Panc1 (cell line): ENCODE measurements around the gene CHN1. TPM values are rescaled to one million over a fixed set of nuclear protein-coding genes. Genes with fewer than 3 reads are reported as not detected.

Experiments
- ATAC-seq: fragments of 200-7000 bp; cut with Tn5 transposase; 2 replicates; pipeline ENCODE4 v1.9.1; 2020; ENCODE audit warnings: mild to moderate bottlenecking, moderate library complexity
- BruUV-seq: library from RNA; stranded (reverse); fragments of 400-500 nt; replicated peaks from 2 replicates; lab custom pipeline; 2021; lab: Mats Ljungman, UMichigan
- CTCF ChIA-PET: fragments of 300-600 bp; sonication (Branson Sonifier 250); formaldehyde crosslinking; loops from one replicate; lab custom pipeline; 2022; ENCODE audit warnings: antibody characterized with exemption; lab: Charles Lee
- POLR2A ChIA-PET: fragments of 300-600 bp; sonication (Branson Sonifier 250); formaldehyde crosslinking; loops from one replicate; lab custom pipeline; 2022; ENCODE audit warnings: antibody characterized with exemption; lab: Charles Lee
- DNase-seq: peaks from one replicate; pipeline ENCODE4 v3.0.0-alpha.2; 2010; ENCODE audit warnings: low read depth, low spot score
- H3K27ac ChIP-seq: 2 replicates; pipeline ENCODE4 v1.5.1; 2011; ENCODE audit warnings: mild to moderate bottlenecking, low read length, inconsistent platforms
- H3K27me3 ChIP-seq: fragments of 200-500 bp; sonication (Bioruptor generic); 2 replicates; pipeline ENCODE4 v1.6.0; 2014; ENCODE audit warnings: low read length, inconsistent platforms; ENCODE audit not compliant: control insufficient read depth, insufficient read depth
- H3K36me3 ChIP-seq: fragments of 200-500 bp; sonication (Bioruptor generic); 2 replicates; pipeline ENCODE4 v1.5.1; 2014; ENCODE audit warnings: inconsistent platforms, mild to moderate bottlenecking, low read length, moderate library complexity; ENCODE audit not compliant: control insufficient read depth, insufficient read depth
- H3K4me1 ChIP-seq: 2 replicates; pipeline ENCODE4 v1.5.1; 2011; ENCODE audit warnings: inconsistent platforms, mild to moderate bottlenecking, low read length, moderate library complexity; ENCODE audit not compliant: control insufficient read depth, insufficient read depth
- H3K4me3 ChIP-seq, 2 experiments: 2 replicates each; pipeline ENCODE4 v1.5.1; 2011 to 2012; ENCODE audit warnings: low read depth in 2 of 2, low read length in 2 of 2, mild to moderate bottlenecking in 2 of 2, inconsistent platforms in 1 of 2, moderate library complexity in 1 of 2
- H3K9me3 ChIP-seq: fragments of 200-500 bp; sonication (Bioruptor generic); 2 replicates; pipeline ENCODE4 v1.5.1; 2014; ENCODE audit warnings: low read depth, mild to moderate bottlenecking, inconsistent platforms, low read length, moderate library complexity; ENCODE audit not compliant: control insufficient read depth, insufficient read depth
- POLR2AphosphoS5 ChIP-seq: IDR thresholded peaks from 2 replicates; pipeline ENCODE4 v1.6.1; 2012; ENCODE audit warnings: mild to moderate bottlenecking, low read depth, low read length, moderate library complexity
- SIN3A ChIP-seq: IDR thresholded peaks from 2 replicates; pipeline ENCODE4 v1.6.1; 2012; ENCODE audit warnings: low read depth, mild to moderate bottlenecking, low read length, moderate library complexity, borderline replicate concordance; ENCODE audit not compliant: insufficient read depth
- TCF7L2 ChIP-seq: IDR thresholded peaks from 2 replicates; pipeline ENCODE4 v1.6.1; 2011; ENCODE audit warnings: mild to moderate bottlenecking, low read depth, low read length, inconsistent platforms
- in situ Hi-C: cut with HindIII; loops from 2 replicates; pipeline ENCODE4 v1.10.0; 2016; ENCODE audit warnings: low sequenced_read_pairs, low pct_unique_long_range_greater_than_20kb
- intact Hi-C: fragments of 100-400 bp; cut with micrococcal nuclease; formaldehyde crosslinking; loops from one replicate; pipeline ENCODE4 v1.10.0; 2022; ENCODE audit not compliant: unreplicated experiment
- total RNA-seq: library from RNA; stranded (reverse); gene quantifications from one replicate; pipeline ENCODE4 v1.2.1, GENCODE V29; 2021; ENCODE audit not compliant: unreplicated experiment
- TF ChIP-seq, protein P1 (sequence below), 2 experiments: IDR thresholded peaks; 2 replicates each; pipeline ENCODE4 v1.6.1; 2011 to 2012; ENCODE audit warnings: low read depth in 2 of 2, control low read depth in 1 of 2, low read length in 1 of 2, mild to moderate bottlenecking in 1 of 2, moderate library complexity in 1 of 2; ENCODE audit not compliant: insufficient read depth in 1 of 2
- TF ChIP-seq, protein P2 (sequence below): fragments of 450-650 bp; IDR thresholded peaks from 2 replicates; pipeline ENCODE4 v1.5.1; 2017; ENCODE audit warnings: mild to moderate bottlenecking

The CHN1 gene
- total RNA-seq, 1 experiment from 2014 or later, result 20.8 TPM

GRCh38 chr2:174985614-174986013 lies 19.6 kb downstream of the CHN1 start:
- Histone ChIP-seq H3K27ac (no peak overlapping the region), H3K36me3 (no peaks in the 10 kb centered on the region), H3K9me3 (no peaks in the 10 kb centered on the region), H3K27me3 (no peaks in the 10 kb centered on the region), H3K4me1 (no peaks in the 10 kb centered on the region), H3K4me3 (no peak overlapping the region)
- CTCF ChIA-PET, result interaction anchor here (0.6 to 2.5 kb wide), 2 partner anchors 214 to 288 kb away, joined by 4 to 23 read pairs; no protein-coding TSS in a partner anchor
- DNase-seq (no peak), ATAC-seq (no peak)
- intact Hi-C loops (loop anchor here (2.0 to 5.0 kb wide), 2 partner anchors 215 to 283 kb away; no protein-coding TSS in a partner anchor), in situ Hi-C loops (no loop called here)
- POLR2A ChIA-PET, result no interaction called here
- TF ChIP-seq, protein P1, sequence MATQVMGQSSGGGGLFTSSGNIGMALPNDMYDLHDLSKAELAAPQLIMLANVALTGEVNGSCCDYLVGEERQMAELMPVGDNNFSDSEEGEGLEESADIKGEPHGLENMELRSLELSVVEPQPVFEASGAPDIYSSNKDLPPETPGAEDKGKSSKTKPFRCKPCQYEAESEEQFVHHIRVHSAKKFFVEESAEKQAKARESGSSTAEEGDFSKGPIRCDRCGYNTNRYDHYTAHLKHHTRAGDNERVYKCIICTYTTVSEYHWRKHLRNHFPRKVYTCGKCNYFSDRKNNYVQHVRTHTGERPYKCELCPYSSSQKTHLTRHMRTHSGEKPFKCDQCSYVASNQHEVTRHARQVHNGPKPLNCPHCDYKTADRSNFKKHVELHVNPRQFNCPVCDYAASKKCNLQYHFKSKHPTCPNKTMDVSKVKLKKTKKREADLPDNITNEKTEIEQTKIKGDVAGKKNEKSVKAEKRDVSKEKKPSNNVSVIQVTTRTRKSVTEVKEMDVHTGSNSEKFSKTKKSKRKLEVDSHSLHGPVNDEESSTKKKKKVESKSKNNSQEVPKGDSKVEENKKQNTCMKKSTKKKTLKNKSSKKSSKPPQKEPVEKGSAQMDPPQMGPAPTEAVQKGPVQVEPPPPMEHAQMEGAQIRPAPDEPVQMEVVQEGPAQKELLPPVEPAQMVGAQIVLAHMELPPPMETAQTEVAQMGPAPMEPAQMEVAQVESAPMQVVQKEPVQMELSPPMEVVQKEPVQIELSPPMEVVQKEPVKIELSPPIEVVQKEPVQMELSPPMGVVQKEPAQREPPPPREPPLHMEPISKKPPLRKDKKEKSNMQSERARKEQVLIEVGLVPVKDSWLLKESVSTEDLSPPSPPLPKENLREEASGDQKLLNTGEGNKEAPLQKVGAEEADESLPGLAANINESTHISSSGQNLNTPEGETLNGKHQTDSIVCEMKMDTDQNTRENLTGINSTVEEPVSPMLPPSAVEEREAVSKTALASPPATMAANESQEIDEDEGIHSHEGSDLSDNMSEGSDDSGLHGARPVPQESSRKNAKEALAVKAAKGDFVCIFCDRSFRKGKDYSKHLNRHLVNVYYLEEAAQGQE (IDR thresholded peaks at IDR 0.05; ENCODE audit: insufficient read depth in 1 of 2, low read depth in 2 of 2, low read length in 1 of 2), result no peak
- TF ChIP-seq, protein P2, sequence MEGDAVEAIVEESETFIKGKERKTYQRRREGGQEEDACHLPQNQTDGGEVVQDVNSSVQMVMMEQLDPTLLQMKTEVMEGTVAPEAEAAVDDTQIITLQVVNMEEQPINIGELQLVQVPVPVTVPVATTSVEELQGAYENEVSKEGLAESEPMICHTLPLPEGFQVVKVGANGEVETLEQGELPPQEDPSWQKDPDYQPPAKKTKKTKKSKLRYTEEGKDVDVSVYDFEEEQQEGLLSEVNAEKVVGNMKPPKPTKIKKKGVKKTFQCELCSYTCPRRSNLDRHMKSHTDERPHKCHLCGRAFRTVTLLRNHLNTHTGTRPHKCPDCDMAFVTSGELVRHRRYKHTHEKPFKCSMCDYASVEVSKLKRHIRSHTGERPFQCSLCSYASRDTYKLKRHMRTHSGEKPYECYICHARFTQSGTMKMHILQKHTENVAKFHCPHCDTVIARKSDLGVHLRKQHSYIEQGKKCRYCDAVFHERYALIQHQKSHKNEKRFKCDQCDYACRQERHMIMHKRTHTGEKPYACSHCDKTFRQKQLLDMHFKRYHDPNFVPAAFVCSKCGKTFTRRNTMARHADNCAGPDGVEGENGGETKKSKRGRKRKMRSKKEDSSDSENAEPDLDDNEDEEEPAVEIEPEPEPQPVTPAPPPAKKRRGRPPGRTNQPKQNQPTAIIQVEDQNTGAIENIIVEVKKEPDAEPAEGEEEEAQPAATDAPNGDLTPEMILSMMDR, result peak; percentile 66; the same call in 1 of the 2 replicates
- TF ChIP-seq TCF7L2 (no peak), SIN3A (no peak), POLR2AphosphoS5 (no peak)
- no TSS peak for BruUV-seq

DNA sequence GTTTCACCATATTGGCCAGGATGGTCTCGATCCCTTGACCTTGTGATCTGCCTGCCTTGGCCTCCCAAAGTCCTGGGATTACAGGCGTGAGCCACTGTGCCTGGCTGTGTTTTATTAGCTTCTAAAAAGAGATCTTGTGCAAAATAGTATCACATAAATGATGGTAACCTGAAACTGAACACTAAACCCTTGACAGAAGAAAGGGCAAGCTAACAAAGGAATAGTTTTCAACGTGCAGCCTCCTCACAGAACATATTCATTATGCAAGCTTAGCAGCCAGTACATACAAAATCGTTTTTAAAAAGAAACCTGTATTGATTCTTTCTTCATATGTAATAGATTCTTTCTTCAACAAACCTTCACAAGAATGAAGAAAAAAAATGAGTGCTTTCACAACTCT lies 20.6 kb downstream of the CHN1 start:
- intact Hi-C loops, result loop anchor here (2.0 kb wide), 1 partner anchor 214 kb away; no protein-coding TSS in a partner anchor
- BruUV-seq, result no TSS peak

More for the DNA sequence above, 20.6 kb downstream of the CHN1 start:
- ATAC-seq, result no peak
- Histone ChIP-seq H3K27ac (no peak overlapping the region), H3K36me3 (no peaks in the 10 kb centered on the region), H3K9me3 (no peaks in the 10 kb centered on the region), H3K4me1 (no peaks in the 10 kb centered on the region), H3K27me3 (no peaks in the 10 kb centered on the region), H3K4me3 (no peak overlapping the region)
- no peak for DNase-seq
- ChIA-PET CTCF (interaction anchor here (0.6 to 2.5 kb wide), 4 partner anchors 213 to 419 kb away, joined by 3 to 23 read pairs (median 5); no protein-coding TSS in a partner anchor), POLR2A (no interaction called here)
- in situ Hi-C loops, result no loop called here
- TF ChIP-seq, protein P1 (IDR thresholded peaks at IDR 0.05; ENCODE audit: insufficient read depth in 1 of 2, low read depth in 2 of 2, low read length in 1 of 2), result no peak
- TF ChIP-seq POLR2AphosphoS5 (no peak), TCF7L2 (no peak), SIN3A (no peak)
- TF ChIP-seq, protein P2, result no peak
